HepG2 (cell line): Measurements from ENCODE around the gene PMVK. TPM values are rescaled to one million over a fixed set of nuclear protein-coding genes. Genes with fewer than 3 reads are reported as not detected.

Experiments used
- ATF1 ChIP-seq: IDR thresholded peaks from 2 replicates; pipeline ENCODE4 v1.6.1; 2016; ENCODE audit warnings: mild to moderate bottlenecking, control low read depth
- HES4 ChIP-seq: sonication (generic); formaldehyde crosslinking; IDR thresholded peaks from 2 replicates; pipeline ENCODE4 v1.9.0; 2021; ENCODE audit warnings: mild to moderate bottlenecking, missing genetic modification reagents, borderline replicate concordance
- HMGXB3 ChIP-seq: sonication (generic); formaldehyde crosslinking; IDR thresholded peaks from 2 replicates; pipeline ENCODE4 v1.4.0; 2020; ENCODE audit warnings: missing genetic modification reagents, borderline replicate concordance
- NONO ChIP-seq, 2 experiments: fragments of 450-650 bp in 1 of 2; sonication (generic) in 1 of 2; formaldehyde crosslinking in 1 of 2; IDR thresholded peaks in 1 of 2; conservative IDR thresholded peaks in 1 of 2; 2 replicates each; pipeline versions ENCODE4 v1.6.1 to v1.8.0; 2017 to 2022; ENCODE audit warnings: mild to moderate bottlenecking in 1 of 2, missing genetic modification reagents in 1 of 2, moderate library complexity in 1 of 2
- PBX2 ChIP-seq: IDR thresholded peaks from 2 replicates; pipeline ENCODE4 v1.6.1; 2016; ENCODE audit warnings: control low read depth
- PLRG1 ChIP-seq: fragments of 450-650 bp; conservative IDR thresholded peaks from 2 replicates; pipeline ENCODE4 v1.6.1; 2016
- PRPF4 ChIP-seq: fragments of 200-400 bp; formaldehyde crosslinking; IDR thresholded peaks from 2 replicates; pipeline ENCODE4 v1.6.1; 2016; ENCODE audit warnings: low read length, low read depth; ENCODE audit not compliant: poor library complexity, severe bottlenecking
- SP4 ChIP-seq: sonication (generic); formaldehyde crosslinking; IDR thresholded peaks from 2 replicates; pipeline ENCODE4 v1.8.1; 2023; ENCODE audit warnings: mild to moderate bottlenecking, missing genetic modification reagents
- ZKSCAN1 ChIP-seq: fragments of 150-350 bp; IDR thresholded peaks from 2 replicates; pipeline ENCODE4 v1.6.1; 2014; ENCODE audit warnings: low read length
- ZNF124 ChIP-seq: sonication (generic); formaldehyde crosslinking; IDR thresholded peaks from 2 replicates; pipeline ENCODE4 v1.4.0; 2020; ENCODE audit warnings: missing genetic modification reagents
- ZNF652 ChIP-seq: IDR thresholded peaks from 2 replicates; pipeline ENCODE4 v1.6.1; 2016; ENCODE audit warnings: low read depth, borderline replicate concordance
- polyA plus RNA-seq, 8 experiments: library from polyadenylated mRNA; depleted of rRNA in 3 of 8; stranded (reverse) in 7 of 8; unstranded in 1 of 8; fragments of >200 nt; fragmentation: Illumina TruSeq in 4 of 8; extraction: Trizol in 4 of 8; gene quantifications; 2 replicates each; pipeline versions ENCODE4 v1.2.1 to v1.2.3, GENCODE V29; 2011 to 2016; ENCODE audit warnings: low read depth in 4 of 8, missing spikeins in 1 of 8, mixed read lengths in 1 of 8; ENCODE audit not compliant: insufficient read depth in 1 of 8
- total RNA-seq, 5 experiments: library from RNA; depleted of rRNA; stranded (reverse); fragments of >200 nt; fragmentation: Illumina TruSeq; extraction: Trizol; gene quantifications; 2 replicates each; pipeline ENCODE4 v1.2.3, GENCODE V29; 2016; ENCODE audit warnings: low read depth in 1 of 5
- TF ChIP-seq, protein P1 (sequence below): sonication (generic); formaldehyde crosslinking; IDR thresholded peaks from 2 replicates; pipeline ENCODE4 v1.8.1; 2023; ENCODE audit warnings: missing genetic modification reagents, inconsistent platforms, borderline replicate concordance
- TF ChIP-seq, protein P2 (sequence below): sonication (generic); formaldehyde crosslinking; IDR thresholded peaks from 2 replicates; pipeline ENCODE4 v1.4.0; 2020; ENCODE audit warnings: missing genetic modification reagents, low read depth, mild to moderate bottlenecking, borderline replicate concordance

PMVK gene
- total and polyA plus RNA-seq, 2 of the 13 experiments (the other 11 are each of a cell fraction or from before 2014, with no cell fraction given), result 3.9 to 12.6 TPM

GRCh38 chr1:154936555-154937084 lies at the start of gene PMVK (continued):
- TF ChIP-seq HMGXB3 (peak; percentile 85), HES4 (peak; percentile 99), ZKSCAN1 (no peak), PLRG1 (no peak), ATF1 (CRISPR knock-in tag) (no peak), PRPF4 (no peak), ZNF652 (CRISPR knock-in tag) (no peak), PBX2 (CRISPR knock-in tag) (no peak; the same call in 1 of the 2 replicates), NONO (IDR thresholded peaks at IDR 0.05) (no peak), NONO (CRISPR knock-in tag; conservative IDR thresholded peaks at IDR 0.05) (peak; percentile 85), ZNF124 (CRISPR knock-in tag) (peak; percentile 97), SP4 (CRISPR knock-in tag) (peak; percentile 90)
- TF ChIP-seq, protein P1, sequence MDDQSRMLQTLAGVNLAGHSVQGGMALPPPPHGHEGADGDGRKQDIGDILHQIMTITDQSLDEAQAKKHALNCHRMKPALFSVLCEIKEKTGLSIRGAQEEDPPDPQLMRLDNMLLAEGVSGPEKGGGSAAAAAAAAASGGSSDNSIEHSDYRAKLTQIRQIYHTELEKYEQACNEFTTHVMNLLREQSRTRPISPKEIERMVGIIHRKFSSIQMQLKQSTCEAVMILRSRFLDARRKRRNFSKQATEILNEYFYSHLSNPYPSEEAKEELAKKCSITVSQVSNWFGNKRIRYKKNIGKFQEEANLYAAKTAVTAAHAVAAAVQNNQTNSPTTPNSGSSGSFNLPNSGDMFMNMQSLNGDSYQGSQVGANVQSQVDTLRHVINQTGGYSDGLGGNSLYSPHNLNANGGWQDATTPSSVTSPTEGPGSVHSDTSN (CRISPR knock-in tag), result peak; percentile 54; the same call in 1 of the 2 replicates
- TF ChIP-seq, protein P2, sequence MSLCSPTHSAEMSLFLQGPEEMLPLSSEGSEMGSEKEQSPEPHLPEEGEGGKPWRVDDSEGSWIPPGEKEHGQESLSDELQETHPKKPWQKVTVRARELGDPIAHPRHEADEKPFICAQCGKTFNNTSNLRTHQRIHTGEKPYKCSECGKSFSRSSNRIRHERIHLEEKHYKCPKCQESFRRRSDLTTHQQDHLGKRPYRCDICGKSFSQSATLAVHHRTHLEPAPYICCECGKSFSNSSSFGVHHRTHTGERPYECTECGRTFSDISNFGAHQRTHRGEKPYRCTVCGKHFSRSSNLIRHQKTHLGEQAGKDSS (CRISPR knock-in tag), result peak; percentile 97
